GM19023 (cell line): ENCODE data around the gene ARL6IP5.

Experiments
- ATAC-seq: cut with Tn5 transposase; IDR thresholded peaks from one replicate; pipeline ENCODE4 v1.9.1; 2021; ENCODE audit warnings: mild to moderate bottlenecking, moderate library complexity; ENCODE audit not compliant: unreplicated experiment

The ARL6IP5 gene

DNA sequence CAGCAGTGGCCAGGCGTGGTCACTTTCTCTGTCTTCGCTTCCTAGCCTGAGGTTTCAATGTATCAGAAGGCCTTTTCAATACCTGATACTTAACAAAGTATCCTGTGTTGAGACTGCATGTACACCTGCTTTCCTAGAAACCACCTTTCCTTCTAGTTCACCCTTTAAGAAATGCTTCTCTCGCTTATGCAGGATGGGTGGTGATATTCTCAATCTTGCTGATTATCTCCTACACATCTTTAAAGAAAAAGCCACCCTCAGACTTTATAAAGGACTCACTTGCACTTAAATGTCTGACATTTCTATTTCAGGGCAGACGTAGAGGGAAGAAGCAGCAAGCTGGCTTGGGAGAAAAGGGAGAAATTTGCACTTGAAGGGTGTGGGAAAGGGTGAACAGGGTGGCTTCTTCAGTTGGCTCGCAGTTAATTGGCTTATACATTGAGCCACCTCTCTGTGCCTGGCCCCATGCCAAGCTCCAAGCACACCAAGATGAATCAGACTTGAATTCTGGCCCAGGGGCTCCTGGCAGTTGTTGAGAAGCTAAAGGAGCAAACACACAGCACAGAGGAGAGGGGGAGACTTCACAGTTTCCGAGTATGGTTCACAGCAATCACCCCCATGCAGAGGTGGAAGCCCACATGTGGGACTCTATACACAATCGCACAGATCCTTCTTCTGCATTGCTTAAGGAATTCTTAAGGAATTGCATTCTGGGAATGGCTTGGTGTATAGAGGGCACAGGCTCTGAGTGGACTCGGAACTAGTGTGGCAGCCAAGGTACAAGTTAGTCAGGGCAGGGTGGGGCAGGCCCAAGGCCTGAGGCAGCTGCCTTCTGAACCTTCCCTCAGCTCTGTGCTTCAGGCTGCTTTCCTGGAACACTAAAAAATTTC, 1.3 kb downstream of the ARL6IP5 start:
- ATAC-seq: no peak

- ATAC-seq: no peak
These were observed 2.5 kb downstream of the ARL6IP5 start for GRCh38 chr3:69087030-69087791.

GRCh38 chr3:69088063-69088462, 3.3 kb downstream of the ARL6IP5 start:
- ATAC-seq: no peak

DNA sequence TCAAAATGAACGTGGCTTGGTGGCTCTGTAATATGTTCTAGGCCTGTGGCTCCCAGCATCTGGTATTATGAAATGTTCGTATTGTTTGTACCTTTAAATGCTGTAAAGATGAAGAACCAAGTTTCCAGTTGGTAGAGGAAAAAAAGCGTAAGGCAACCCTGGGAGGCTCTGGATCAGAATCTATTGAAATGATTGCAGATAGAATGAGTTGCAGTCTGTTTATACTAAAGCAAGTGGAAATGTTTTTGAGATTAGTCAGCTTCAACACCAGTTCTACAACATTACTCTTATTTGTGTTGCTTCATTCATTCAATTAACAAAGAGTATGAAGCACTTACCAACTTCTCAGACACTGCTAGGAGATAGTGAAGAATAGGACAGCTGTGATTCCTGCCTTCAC, 5.3 kb downstream of the ARL6IP5 start:
- ATAC-seq: no peak

DNA sequence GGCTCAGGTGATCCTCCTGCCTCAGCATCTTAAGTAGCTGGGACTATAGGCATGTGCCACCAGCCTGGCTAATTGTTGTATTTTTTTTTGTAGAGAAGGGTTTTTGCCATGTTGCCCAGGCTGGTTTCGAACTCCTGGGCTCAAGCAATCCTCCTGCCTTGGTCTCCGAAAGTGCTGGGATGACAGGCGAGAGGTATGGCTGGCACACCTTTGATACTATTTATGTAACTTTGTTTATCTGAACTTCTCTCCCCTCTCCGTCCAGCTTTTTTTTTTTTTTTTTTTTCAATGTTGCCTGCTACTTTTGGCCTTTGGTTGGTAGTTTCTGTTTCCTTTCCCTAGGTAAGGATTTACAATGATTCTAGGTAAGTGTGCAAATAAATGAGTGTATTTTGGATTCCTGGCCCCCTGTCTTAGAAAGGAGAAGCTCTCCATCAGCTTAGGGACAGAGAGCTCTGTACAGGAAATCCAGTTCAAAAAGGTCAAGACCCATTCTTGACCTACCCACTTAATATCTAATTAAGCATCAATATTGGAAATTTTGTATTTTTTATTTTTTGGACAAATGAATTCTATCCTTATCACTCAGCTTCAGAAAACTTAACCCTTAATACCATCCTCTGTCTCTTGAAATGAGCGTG, 6.8 kb downstream of the ARL6IP5 start:
- ATAC-seq: no peak

DNA sequence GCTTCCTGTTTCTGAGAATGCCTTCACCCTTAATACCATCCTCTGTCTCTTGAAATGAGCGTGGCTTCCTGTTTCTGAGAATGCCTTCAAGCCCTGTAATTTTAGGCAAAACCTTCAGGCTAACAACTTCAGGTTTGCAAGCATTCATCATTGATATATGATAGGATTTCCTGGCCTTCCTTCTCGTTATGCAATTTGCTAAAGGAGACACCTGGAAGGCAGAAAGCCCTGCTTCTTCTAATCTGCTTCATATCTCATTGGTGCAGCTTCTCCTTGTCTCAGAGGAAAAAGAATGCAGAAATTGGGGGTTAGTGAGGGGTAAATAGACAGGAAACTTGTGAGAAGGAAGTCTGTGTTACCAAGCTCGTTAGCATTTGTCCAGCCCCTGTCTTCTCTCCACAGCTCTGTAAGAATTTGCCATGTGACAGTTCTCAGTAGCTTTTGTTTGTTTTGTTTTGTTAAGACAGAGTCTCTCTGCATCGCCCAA, 7.3 kb downstream of the ARL6IP5 start:
- ATAC-seq: peak; percentile 74

- ATAC-seq: no peak
These were observed 9.9 kb downstream of the ARL6IP5 start for GRCh38 chr3:69094467-69095205.

DNA sequence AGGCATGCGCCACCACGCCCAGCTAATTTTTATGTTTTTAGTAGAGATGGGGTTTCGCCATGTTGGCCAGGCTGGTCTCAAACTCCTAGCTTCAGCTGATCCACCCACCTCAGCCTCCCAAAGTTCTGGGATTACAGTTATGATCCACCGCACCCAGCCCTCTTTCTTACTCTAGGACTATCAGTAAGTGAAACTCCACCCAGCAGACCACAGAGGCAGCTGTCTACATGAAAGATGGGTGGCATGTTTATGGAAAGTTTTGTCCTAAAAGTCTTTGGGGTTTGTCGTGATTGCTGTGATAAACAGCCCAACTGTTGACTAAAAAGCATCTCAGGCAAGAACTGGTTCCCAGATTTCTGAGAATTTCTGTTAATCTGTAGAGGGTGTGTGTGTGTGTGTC, 10.9 kb downstream of the ARL6IP5 start:
- ATAC-seq: no peak

GRCh38 chr3:69096299-69096698, 11.6 kb downstream of the ARL6IP5 start:
- ATAC-seq: no peak

- ATAC-seq: no peak
These were observed 12.8 kb downstream of the ARL6IP5 start for GRCh38 chr3:69097407-69098086.

DNA sequence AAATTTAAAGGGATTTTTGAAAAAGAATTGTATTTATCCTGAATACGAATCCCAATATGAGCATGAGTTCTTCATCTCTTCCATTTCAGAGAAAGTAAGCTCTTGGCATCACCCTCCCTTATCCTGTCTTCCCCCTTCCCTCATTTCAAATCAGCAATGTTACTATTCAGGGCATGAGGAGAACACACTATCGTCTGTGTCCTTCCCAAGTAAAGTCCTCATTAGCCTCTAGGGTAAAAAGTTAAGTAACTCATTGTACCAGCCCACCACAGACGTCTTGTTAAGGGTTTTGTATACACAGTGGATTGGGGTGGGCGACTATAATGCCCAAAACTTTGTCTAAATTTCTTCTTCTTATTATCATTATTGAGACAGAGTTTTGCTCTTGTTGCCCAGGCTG, 14.8 kb downstream of the ARL6IP5 start:
- ATAC-seq: no peak

GRCh38 chr3:69102384-69102783, 17.6 kb downstream of the ARL6IP5 start:
- no peak for ATAC-seq

DNA sequence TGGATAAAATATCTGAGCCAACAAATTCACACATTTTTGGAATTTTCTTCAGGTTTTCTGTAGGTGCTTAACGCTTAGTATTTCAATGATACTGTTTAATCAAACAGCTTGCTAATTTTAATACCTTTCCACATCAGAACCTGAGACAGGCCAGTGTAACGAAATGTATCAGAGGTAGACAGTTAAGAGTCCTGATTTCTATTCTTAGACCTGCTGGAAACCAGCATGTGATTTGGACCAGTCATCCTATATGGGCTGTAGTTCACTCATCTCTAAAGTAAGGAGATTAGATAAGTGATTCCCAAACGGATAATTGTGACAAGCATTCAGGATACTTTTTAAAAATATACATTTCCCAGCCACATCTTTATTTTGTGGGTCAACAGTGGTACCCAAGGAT, 18.4 kb downstream of the ARL6IP5 start:
- ATAC-seq: no peak

DNA sequence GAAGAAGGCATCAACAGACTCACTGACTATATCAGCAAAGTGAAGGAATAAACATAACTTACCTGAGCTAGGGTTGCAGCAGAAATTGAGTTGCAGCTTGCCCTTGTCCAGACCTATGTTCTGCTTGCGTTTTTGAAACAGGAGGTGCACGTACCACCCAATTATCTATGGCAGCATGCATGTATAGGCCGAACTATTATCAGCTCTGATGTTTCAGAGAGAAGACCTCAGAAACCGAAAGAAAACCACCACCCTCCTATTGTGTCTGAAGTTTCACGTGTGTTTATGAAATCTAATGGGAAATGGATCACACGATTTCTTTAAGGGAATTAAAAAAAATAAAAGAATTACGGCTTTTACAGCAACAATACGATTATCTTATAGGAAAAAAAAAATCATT, 19.8 kb downstream of the ARL6IP5 start:
- no peak for ATAC-seq

GRCh38 chr3:69105320-69105719, 20.6 kb downstream of the ARL6IP5 start:
- ATAC-seq: no peak

DNA sequence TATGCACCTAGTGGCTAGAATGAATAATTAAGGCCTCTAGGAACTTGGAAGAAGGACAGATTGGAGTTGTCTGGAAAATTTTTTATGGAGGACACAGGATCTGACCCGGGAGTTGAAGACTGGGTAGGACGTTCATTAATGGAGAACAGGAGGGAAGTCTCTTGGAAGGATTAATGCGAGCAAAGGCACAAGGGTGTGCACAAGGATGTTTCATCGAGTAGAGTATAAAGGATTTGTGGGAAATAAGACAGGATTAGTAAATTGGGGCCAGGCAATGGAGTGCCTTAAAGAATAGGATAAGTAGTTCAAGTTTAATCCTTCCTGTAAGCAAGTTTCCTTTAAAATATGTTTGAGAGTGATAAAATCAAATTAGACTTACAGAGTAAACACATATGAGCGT, 23.1 kb downstream of the ARL6IP5 start:
- no peak for ATAC-seq

- no peak for ATAC-seq
These were observed 24.1 kb downstream of the ARL6IP5 start for GRCh38 chr3:69108811-69109210.

GRCh38 chr3:69110941-69111546, 26.3 kb downstream of the ARL6IP5 start:
- no peak for ATAC-seq

GRCh38 chr3:69113536-69113935, 28.8 kb downstream of the ARL6IP5 start:
- ATAC-seq: no peak

DNA sequence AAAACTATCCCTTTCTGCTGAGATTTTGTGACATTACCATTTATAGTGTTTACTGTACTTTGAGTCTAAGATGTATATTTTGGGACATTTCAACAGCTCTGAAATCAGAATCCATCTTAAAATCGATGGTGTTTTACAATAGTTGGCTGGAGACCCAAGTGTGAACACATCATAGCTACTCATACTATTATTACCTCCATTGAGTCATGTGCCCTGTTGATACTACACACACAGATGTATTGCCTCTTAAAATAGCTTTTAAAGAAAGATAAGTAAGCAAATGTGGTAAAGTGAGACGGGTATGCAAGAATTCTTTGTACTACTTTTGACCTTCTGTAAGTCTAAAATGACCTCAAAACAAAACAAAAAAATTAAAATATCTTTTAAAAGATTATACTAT, 31.0 kb downstream of the ARL6IP5 start:
- ATAC-seq: no peak
